HG03439 (cell line): ENCODE results near the gene LZTS3.
A peak's percentile ranks its signal among the peaks of the same experiment; 100 is the strongest.
"Not testable (repeated sequence)": the region's sequence is repeated elsewhere in the genome, so short reads cannot be mapped to it uniquely, and the experiment has no call there.

Source experiments
- ATAC-seq: cut with Tn5 transposase; IDR thresholded peaks from one replicate; pipeline ENCODE4 v1.9.1; 2021; ENCODE audit warnings: mild to moderate bottlenecking, moderate library complexity; ENCODE audit not compliant: unreplicated experiment

Gene LZTS3

DNA sequence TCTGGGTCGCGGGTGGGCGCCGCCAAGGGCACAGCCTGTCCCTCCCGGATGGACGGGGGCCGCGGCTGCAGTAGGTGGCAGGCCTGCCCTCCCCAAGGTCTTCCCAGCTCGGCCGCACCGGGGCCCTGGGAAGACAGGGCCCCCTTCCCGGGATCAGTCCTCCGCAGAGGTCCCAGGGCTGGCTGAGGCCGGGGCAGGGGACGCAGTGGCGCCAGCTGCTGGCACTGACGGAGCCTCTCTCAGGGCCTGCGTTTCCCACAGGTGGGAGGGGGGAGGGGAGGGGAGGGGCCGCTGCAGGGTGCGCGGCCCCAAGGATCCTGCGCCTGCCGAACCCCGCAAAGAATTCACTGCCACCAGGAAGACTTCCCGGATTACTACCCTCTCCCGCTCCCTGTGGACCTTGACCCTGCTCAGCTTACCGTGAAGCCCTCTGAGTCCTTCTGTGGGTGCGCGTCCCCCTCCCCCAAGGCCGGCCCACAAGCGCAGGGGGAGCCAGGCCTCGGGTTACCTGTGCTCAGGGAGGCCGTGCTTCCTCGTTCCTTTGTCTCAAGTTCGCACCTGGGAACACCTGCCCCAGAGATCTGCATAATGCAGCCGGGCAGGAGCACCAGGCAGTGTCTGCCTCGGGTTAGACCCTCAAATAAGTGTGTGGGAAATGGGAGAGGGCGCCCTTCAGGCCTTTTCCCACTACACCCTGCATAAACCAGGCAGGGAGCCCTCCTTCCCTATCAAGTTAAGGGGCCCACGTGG, 5.1 kb downstream of the LZTS3 start:
- ATAC-seq: no peak

DNA sequence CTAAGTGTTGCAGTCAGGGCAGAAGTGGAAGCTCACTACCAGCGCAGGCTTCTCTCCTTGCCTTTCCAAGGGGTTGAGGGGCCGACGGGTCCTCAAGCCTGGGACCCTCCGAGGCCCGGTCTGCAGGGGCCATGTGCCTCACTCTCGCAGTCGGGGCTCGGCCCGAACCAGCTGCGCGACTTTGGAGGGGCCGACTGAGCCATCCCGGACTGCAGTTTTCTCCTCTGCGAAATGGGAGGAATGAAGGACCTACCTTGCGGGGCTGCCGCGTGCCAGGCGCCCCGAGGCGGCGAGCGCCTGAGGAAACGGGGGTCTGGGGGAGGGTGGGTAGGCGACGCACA, 5.6 kb downstream of the LZTS3 start:
- ATAC-seq: no peak

DNA sequence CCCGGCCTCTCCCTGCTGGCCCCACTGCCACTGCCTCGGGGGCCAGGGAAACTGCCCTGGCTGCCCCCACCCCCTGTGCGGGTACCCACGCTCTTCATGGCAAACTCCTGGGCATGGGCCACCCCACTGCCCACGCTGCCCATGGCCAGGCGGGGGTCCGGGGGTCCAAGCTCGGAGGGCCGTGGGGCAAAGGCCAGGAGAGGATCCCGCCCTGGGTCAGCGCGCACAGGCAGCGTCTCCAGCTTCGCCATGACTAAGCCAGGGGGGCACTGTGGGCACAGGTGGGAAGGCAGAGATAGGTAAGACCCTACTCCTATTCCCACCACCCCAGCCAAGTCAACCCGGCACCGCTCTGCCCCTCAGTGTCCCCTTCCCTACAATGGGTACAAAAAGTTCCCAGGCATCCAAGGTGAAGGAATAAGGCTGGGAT, 6.4 kb downstream of the LZTS3 start:
- no peak for ATAC-seq

DNA sequence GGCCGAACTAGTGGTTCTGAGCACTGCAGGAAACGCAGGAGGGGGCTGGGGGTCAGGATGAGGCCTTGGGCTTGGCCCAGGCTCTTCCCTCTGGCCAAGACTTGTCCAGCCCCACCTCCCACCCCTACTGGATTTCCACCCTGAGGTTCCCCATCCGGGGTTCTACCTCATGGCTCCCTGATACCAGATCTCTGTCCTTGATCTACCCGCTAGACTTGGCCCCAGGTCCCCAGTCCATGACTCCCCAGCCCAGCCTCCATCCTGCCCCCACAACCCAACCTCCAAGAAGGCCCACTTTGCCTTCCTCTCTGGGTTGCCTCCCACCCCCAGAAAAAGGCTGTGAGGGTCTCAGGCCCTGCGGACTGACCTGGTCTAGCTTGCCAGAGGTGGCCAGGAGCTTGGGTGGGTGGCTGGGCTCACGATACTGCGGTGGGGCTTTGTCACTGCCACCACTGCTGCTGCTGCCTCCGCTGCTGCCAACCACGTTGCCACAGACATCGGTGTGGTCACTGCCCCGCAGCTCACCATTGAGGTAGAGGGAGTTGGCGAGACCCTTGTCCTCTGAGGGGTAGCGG, 6.9 kb downstream of the LZTS3 start:
- ATAC-seq: no peak

DNA sequence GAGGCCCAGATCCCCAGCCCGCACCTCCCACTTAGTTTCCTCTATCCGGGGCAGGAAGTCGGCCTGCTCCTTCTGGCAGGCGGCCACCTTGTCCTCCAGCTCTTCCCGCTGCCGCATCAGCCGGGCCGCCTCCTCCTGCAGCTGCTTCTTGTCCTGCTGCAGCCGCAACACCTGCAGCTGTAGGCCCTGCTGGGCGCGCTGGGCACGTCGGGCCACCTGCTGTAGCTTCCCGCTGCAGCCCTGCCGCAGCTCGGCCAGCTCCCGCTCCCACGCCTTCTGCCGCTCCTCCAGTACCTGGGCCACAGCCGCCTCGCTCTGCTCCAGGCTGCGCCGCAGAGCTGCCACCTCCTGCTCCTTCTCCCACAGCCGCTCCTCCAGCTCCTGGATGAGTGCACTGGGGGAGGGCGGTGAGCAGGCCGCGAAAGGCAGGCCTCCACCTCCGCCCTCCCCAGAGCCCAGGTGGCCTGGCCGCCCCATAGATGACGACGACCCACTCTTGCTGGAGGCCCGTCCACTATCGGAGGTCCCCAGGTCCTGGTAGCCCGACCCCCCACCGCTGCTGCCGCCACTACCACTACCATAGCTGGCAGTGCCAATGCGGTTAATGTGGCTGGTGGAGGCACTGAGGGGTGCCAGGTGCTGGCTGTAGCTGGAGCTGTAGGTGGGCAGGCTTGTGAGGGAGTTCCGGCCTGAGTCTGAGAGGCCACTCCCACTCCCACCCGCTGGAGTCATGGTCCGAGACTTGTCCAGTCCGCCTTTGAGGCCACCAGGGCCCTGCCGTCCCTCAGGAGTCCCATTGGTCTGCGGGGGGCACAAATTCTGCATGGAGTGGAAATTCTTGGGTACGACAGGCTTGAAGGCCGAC, 7.6 kb downstream of the LZTS3 start:
- ATAC-seq: no peak

DNA sequence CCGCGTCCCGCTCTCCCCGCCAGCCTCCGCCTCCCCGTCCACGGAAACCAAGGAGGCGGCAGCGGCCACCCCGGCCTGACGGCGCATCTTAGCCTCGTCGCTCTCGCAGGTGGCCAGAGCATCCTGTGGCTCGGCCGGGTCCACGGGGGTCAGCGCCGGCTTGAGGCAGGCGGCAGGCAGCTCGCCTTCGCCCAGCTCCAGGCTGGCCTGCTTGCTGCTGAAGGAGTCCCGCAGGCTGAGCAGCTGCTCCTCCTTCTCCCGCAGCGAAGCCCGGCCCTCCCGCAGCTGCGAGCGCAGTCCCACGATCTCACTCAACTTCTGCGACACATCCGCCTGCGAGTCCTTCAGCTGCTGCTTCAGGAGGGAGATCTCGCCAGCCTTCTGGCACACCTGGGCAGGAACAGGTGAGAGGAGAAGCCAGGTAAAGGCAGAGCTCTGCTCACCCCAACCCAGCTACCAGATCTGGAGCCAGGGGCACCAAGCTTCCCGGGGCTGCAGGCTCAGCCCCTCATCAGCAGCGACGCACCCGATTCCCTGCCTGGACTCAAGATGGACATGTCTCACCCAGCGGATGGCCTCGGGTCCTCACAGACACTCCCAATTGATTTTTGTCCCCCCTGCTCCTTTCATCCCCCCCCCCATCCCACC, 8.5 kb downstream of the LZTS3 start:
- ATAC-seq: no peak

DNA sequence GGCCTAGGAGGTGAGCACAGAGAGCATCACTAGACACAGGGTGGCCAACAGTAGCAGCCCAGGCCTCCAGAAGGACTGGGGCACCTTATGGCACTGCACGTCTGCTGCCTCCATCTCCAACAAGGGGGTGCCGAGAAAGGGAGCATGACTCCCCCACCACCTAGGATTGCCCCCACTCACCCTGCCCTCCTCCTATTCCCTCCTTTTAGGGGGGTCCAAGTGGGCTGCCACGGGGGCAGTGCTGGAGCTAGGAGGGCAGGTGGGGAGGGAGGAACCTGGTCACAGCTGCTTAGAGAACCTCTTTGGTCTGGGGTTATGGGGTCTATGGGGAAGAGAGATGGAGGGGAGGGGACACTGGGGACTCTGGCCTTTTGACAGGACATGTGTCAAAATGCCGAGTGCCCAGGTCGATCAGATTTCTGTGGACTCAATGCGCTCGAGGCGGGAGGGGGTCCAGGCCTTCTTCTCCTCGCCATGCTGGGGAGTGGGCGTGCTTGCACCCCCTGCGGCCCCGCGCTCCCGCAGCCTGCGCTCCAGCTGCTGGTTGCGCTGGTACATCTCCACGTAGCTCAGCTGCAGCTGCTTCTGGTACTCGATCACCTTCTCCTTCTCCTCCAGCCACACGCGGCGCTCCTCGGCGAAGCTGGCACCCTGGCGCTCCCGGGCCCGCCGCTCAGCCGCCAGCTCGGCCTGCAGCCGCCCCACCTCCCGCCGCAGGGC, 9.1 kb downstream of the LZTS3 start:
- ATAC-seq: no peak

DNA sequence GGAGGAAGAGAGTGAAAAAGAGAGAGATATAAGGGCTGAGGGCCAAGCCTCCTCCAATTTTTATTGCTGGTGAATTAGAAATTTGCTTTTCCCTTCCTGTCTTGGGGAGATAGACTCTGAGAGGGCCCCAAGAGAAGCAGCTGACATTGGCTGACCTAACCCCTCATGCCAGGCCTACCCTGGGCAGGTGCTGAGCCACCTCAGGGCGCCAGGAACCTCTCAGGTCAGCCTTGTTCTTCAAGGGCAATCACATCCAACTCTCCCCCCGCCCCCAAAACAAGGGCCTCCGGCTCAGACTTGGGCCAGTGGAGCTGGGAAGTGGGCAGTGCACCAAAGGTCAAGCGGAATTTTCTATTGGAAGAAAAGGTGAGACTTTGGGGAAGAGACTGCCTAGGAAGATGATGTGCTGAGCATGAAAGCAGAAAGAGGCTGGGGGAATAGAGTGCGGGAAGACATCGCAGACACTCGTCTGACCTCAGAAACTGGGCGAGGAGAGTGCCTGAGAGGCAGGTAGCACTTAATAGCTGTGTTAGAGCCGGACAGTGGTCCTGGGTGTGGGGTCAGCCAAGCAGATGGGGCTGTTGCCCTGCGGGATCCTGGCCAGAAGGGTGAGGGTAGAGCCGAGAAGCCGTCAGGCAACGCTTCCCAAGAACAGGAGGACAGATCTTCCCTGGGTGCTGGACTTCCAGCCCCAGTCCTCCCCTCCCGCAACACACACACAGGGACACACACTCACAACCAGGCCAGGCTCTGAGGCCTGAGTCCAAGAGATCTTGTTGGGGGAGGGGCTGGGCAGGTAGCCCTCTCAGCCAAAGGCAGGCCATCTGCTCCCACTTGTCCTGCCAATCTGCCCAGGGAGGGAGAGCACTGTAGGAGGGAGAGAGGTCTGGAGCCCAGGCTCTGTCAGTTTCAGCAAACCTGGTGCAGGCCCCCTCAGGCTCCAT, 10.0 kb downstream of the LZTS3 start:
- ATAC-seq: no peak

DNA sequence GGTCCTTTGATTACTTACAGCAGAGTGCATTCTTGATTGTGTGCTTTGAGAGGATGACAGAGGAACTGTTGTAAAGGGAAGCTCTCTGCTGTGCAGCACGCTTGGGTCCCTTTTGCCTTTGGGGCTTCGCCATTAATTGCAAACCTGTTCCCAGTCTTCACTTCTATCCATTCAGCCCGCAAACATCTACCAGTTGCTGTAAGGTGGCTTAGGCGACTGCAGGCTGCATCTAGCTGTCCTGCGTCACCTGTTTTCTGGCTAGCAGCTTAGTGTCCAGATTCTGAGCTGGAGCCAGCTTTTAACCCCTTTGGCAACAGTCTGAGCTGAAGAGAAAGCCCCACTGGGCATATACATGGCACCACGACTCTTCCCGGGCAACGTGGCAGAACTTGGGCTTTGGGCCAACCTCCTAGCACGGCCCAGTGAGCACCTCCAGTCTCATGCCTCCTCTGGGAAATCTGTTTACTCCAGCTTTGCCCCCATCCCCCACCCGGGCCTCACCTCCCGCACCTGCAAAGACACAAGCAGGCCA, 11.2 kb downstream of the LZTS3 start:
- ATAC-seq: no peak

DNA sequence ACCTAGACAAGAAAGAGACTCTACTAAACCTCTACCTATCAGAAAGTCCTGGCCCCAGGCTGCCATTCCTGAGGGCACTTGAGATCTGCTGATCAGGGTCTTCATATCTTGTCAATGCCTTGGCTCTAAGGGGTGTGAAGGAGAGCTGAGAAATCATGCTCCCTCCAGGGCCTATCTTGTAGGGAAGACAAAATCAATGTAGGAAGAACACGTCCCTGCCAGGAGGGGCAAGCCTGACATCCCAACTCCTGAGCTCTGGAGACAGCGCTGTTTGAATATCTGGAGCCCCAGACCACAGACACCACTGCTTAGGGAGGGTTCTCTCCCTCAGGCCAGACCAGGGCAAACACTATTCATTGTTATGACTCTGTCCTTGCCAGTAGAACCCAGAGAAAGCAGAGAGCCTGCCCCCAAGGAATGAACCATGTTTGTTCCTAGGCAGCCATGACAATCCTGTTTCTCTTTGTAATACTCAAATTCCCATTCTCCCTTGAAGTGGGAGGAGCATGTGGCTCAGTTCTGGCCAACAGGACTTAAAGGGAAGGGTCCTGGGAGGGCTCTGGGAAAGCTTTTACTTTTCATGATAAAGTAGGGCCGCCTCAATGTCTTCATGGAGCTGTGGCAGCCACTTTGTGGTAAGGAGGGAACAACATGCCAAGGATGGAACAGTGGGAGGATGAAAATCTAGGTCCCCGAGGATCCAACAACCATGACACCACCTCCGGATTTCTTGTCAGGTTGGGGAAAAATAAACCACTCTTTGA, 11.9 kb downstream of the LZTS3 start:
- ATAC-seq: no peak

DNA sequence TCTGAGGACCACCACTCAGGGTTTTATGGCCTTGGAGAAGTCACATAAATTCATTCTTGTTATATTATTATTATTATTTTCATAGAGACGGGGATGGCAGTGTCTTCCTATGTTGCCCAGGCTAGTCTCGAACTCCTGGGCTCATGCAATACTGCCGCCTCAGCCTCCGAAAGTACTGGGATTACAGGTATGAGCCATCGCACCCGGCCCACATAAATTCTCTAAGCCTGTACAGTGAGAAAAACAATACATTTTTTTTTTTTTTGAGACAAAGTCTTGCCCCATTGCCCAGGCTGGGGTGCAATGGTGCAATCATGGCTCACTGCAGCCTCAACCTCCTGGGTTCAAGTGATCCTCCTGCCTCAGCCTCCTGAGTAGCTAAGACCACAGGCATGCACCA, 12.9 kb downstream of the LZTS3 start:
- no peak for ATAC-seq

DNA sequence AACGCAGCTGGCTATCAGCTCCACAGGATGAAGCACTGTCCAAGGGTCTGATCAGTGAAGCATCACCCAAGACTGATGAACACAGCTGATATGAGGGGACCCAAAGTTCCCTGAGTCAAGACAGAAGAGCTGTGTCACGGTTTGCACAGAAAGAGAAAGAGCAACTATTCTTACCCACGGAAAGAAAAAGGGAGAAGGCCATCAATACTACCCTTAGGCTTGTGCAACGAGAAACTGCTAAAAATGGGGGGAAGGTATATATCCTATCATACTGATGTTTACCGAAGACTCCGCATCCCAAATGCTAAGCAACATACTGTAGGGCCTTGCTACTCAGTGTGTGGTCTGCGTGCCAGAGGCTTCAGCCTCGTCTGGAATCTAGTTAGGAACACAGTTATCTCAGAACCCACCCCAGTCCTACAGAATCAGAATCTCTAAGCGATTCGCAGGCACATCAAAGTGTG, 14.3 kb downstream of the LZTS3 start:
- ATAC-seq: peak; percentile 22

DNA sequence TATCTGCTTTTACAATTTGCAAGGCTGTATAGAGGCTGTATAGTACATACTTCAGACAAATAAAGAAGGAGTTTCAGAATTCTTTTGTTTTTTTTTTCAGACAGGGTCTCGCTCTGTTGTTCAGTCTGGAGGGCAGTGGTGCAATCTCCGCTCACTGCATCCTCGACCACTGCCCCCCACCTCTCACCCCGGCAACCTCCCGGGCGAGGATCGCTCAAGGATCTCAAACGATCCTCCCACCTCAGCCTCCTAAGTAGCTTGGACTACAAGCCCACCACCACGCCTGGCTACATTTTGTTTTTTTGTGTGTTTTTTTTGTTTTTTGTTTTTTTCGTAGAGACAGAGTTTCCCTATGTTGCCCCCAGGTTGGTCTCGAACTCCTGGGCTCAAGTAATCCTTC, 15.5 kb downstream of the LZTS3 start:
- no peak for ATAC-seq

DNA sequence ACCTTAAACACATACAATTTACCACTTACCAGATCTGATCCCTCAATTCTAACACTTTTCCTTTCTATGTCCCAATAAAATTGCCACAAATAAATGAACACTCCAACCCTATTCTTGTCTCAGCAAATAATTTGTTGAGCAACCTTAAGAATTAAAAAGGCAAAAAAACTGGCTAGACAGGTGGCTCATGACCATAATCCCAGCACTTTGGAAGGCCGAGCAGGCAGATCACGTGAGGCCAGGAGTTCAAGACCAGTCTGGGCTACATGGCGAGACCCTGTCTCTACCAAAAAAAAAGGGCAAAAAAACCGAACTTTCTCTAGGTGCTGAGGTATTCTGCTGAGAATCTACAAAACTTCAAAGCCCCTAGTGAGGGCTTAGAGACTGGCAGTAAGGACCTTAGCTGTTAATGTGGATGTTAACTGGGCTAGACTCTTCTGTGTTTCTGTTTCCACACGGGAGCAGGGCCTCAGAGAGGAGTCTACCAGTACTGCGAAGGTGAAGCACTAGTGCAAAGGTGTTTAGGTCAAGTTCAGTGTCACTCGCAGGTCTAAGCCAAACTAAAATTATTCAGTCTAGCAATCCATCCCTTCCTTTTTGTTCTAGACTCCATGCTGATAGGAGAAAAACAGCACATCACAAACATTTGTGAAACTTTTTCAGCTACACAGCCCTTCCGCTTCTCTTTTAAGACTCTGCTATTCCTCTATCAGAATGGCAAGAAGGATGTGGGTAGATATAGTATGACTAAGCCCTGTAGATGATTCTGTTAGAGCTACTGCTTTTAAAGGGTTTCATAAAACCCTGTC, 16.3 kb downstream of the LZTS3 start:
- ATAC-seq: no peak

DNA sequence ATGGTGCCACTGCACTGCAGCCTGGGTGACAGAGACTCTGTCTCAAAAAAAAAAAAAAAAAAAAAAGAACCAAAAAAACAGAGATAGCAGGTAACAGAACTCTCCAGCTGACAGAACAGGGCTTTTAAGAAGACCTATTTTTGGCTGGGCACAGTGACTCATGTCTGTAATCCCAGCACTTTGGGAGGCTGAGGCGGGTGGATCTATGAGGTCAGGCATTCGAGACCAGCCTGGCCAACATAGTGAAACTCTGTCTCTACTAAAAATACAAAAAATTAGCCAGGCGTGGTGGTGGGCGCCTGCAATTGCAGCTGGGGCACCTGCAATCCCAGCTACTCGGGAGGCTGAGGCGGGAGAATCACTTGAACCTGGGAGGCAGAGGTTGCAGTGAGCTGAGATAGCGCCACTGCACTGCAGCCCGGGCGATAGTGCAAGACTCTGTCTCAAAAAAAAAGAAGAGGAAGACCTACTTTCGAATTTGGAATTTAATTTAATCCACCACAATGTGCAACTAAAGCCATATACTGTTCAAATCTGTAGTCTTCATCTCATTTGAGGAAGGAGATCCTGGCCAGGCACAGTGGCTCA, 21.2 kb downstream of the LZTS3 start:
- ATAC-seq: not testable (repeated sequence)

DNA sequence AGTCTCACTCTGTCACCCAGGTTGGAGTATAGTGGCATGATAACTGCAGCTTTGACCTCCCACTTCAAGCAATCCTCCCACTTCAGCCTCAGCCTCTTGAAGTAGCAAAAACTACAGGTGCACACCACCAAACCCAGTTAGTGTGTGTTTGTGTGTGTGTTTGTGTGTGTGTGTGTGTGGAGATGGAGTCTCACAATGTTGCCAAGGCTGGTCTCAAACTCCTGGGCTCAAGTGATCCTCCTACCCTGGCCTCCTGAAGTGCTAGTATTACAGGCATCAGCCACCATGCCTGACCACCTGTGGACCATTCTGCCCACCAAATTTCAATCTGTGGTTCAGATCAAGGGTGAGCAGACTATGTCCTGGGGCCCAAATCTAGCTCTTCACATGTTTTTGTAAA, 22.4 kb downstream of the LZTS3 start:
- no peak for ATAC-seq

DNA sequence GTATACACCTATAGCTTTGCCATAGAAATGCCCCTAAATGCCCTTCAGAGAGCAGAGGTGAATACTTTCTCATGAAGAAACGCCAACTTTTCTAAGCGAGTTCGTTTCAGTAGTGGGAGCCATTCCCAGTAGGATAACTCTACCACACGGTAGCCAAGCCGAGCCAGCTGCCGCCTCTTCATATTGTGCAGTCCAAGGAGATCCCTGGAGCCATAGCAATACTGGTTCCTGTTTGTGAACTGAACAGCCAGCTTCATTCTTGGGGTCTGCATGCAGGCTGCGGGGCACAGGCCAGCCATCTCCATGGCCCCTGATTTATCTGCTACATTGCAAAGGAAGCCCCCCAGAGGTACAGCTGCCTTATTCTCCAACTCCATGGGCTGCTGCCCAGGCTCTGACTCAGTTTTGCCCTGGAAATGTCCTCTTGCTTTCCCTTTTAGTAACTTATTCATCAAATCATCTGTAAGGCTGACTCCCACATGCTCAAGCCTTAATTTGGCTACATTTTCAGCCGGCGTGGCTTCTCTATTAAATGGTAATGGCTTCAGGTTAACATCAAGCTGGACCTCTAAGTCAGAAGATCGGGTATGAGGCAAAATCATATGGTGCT, 26.5 kb downstream of the LZTS3 start:
- no peak for ATAC-seq
